ENCODE measurements around the gene ADCY5. TPM values are rescaled to one million over a fixed set of nuclear protein-coding genes. Genes with fewer than 3 reads are reported as not detected.

Gene ADCY5
- total RNA-seq, 1 donor from 2014 or later, result 6.8 TPM

DNA sequence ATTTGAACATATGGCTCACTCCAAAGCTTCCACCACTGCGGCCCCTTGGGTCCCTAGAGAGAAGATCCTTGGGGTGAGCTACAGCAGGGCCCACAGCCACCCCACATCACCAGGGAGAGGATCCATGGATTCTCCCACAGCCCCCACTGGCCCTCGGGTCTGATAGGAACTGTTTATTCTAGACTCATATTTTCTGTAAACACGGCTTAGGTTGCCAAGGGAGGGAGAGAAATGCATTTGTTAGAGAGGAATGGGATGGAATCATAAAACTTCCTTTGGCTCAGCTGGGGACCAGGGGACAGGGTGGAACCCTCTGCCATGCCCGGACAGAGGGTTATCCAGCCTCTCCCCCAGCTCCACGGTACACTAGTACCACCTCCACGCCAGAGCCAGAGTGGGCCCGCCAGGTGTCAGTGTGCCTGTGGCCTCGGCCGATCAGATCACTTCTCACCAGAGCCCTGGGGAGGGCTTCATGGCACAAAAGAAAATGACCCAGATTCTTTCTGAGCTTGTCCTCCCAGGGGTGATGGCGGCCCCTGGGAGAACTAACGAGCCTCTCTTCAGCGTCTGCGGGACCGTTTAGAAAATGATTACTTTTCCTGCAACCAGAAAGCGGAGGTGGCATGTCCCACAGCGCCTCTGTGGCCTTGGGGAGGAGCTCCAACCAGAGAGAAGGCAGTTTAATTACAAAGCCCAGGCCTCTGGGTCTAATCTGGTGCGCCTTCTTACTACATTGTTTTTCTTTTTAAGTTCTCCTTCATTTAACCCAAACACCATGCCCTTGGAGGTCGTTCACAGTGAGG is 33.7 kb downstream of the ADCY5 start:
- peaks cover 5 to 8% (median 6%) of the 10 kb centered on the region in 3 donors for H3K4me1 ChIP-seq (ENCODE audit: control insufficient read depth in 3 of 3, insufficient read depth in 3 of 3, low read length in 3 of 3)
- no peak overlapping the region for H3K4me3 ChIP-seq (ENCODE audit: low read length in 3 of 3)
- H3K9me3 ChIP-seq (ENCODE audit: control insufficient read depth in 3 of 3, low read length in 3 of 3), result no peaks in the 10 kb centered on the region

DNA sequence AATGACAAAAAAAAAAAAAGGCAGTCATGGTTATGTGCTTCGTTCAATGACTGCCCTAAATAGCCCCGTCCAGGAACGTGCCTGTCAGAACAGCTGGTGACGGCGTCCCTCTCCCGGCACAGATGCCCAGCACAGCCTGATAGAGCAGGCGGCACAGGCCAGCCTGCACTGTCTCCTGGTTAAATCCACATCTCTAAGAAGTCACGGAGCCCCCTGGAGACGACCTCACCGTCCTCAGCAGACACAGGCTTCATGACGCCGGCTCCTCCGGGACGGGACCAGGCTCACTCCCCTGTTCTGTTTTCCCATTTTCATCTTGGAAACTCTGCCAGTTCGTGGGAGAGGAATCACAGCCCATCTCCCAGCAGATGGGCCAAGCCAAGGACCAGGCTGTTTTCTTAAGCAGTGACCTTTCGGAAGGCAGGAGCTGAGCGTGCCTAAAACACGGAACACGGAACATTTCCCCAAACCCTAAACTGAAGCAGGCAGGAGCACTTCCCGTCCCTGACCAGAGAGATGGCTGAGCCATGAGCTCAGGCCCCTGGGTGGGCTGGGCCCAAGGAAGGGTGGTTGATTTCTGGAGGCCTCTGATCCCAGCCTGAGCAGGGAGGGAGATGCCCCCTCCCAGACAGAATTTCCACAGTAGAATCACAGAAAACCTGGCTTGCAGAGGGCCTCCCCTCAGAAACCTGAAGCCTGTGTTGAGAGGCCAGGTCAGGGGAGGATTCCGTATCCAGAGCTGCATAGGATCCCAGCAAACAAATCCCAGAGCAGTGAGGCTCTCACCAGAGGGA is 35.9 kb downstream of the ADCY5 start:
- H3K27ac ChIP-seq (ENCODE audit: low read depth, low read length), result peak overlapping the region; percentile 55
- peaks cover 0 to 10% (median 3%) of the 10 kb centered on the region in 3 donors for H3K27me3 ChIP-seq (ENCODE audit: control insufficient read depth in 3 of 3, insufficient read depth in 3 of 3, low read length in 3 of 3)
- no peaks in the 10 kb centered on the region for H3K36me3 ChIP-seq (ENCODE audit: control insufficient read depth in 3 of 3, insufficient read depth in 3 of 3, low read length in 3 of 3)
- H3K9me3 ChIP-seq (ENCODE audit: control insufficient read depth in 3 of 3, low read length in 3 of 3), result no peaks in the 10 kb centered on the region
- H3K9ac ChIP-seq (ENCODE audit: low read depth in 1 of 3, low read length in 3 of 3), result peak overlapping the region in 1 of 3 donors; percentile 50
- H3K4me1 ChIP-seq (ENCODE audit: control insufficient read depth in 3 of 3, insufficient read depth in 3 of 3, low read length in 3 of 3), result peaks cover 5 to 8% (median 6%) of the 10 kb centered on the region in 3 donors
- no peak overlapping the region for H3K4me3 ChIP-seq (ENCODE audit: low read length in 3 of 3)

More for the DNA sequence above, 33.7 kb downstream of the ADCY5 start:
- Histone ChIP-seq H3K27me3 (ENCODE audit: control insufficient read depth in 3 of 3, insufficient read depth in 3 of 3, low read length in 3 of 3) (peaks cover 0 to 10% (median 3%) of the 10 kb centered on the region in 3 donors), H3K36me3 (ENCODE audit: control insufficient read depth in 3 of 3, insufficient read depth in 3 of 3, low read length in 3 of 3) (no peaks in the 10 kb centered on the region), H3K9ac (ENCODE audit: low read depth in 1 of 3, low read length in 3 of 3) (no peak overlapping the region), H3K27ac (ENCODE audit: low read depth, low read length) (peak overlapping the region; percentile 36)

DNA sequence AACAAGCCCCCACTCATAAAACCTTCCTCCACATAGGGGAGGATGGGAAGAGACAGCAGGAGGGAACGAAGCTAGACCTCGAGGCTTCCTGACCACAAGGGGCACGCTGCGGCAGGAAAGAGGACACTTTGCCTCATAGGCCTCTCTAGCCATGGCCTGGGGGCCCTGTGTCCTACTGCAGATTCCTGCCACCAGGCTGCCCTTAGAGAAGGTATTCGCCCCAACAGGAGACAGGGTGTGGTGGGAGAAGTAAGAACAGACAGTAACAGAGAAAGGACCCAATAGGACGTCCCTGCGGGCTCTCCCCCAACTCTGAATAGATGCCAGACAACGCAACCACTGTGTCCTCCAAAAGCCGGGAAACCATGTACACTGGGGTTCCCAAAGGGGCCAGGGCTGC is 36.8 kb downstream of the ADCY5 start:
- no peaks in the 10 kb centered on the region for H3K9me3 ChIP-seq (ENCODE audit: control insufficient read depth in 3 of 3, low read length in 3 of 3)
- peaks cover 0 to 10% (median 3%) of the 10 kb centered on the region in 3 donors for H3K27me3 ChIP-seq (ENCODE audit: control insufficient read depth in 3 of 3, insufficient read depth in 3 of 3, low read length in 3 of 3)
- peak overlapping the region; percentile 44 for H3K27ac ChIP-seq (ENCODE audit: low read depth, low read length)
- peak overlapping the region in 1 of 3 donors; percentile 23 for H3K4me3 ChIP-seq (ENCODE audit: low read length in 3 of 3)
- no peaks in the 10 kb centered on the region for H3K36me3 ChIP-seq (ENCODE audit: control insufficient read depth in 3 of 3, insufficient read depth in 3 of 3, low read length in 3 of 3)
- H3K9ac ChIP-seq (ENCODE audit: low read depth in 1 of 3, low read length in 3 of 3), result no peak overlapping the region
- H3K4me1 ChIP-seq (ENCODE audit: control insufficient read depth in 3 of 3, insufficient read depth in 3 of 3, low read length in 3 of 3), result peaks cover 5 to 8% (median 6%) of the 10 kb centered on the region in 3 donors

DNA sequence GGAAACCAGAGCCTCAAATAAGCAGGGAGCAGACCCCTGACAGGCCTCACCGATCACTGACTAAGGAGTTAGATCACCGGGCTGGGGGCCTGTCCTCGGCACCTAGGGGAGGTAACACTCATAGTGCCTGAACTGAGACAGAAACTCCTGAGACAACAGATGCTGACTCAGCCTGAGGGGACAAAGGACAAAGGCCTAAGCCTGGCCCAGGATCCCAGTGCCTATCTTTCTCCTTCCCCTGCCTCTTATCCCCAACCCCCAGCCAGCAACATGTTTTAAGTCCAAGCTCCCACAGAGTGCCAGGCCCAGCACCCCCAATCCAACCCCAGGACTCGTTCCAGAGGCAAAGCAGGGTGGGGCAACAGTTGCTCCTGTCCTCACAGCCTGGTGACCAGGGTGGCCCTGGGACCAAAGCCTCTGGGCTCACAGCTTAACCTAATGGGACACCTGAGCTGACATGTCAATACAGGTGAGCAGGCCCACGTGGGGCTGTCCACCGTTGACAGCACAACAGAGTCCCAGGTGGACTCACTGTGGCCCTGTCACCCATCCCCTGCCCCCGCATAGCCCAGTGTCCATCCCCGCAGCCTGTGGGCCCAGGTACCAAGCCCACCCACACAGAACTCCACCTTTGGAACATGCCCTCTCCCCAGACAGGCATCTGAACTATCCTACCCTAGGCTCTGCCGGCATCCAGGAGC is 37.4 kb downstream of the ADCY5 start:
- H3K4me3 ChIP-seq (ENCODE audit: low read length in 3 of 3), result no peak overlapping the region
- H3K27ac ChIP-seq (ENCODE audit: low read depth, low read length), result peak overlapping the region; percentile 44
- peaks cover 6 to 12% (median 10%) of the 10 kb centered on the region in 3 donors for H3K4me1 ChIP-seq (ENCODE audit: control insufficient read depth in 3 of 3, insufficient read depth in 3 of 3, low read length in 3 of 3)
- peaks cover 0 to 6% (median 3%) of the 10 kb centered on the region in 3 donors for H3K27me3 ChIP-seq (ENCODE audit: control insufficient read depth in 3 of 3, insufficient read depth in 3 of 3, low read length in 3 of 3)
- H3K9ac ChIP-seq (ENCODE audit: low read depth in 1 of 3, low read length in 3 of 3), result no peak overlapping the region
- no peaks in the 10 kb centered on the region for H3K9me3 ChIP-seq (ENCODE audit: control insufficient read depth in 3 of 3, low read length in 3 of 3)
- no peaks in the 10 kb centered on the region for H3K36me3 ChIP-seq (ENCODE audit: control insufficient read depth in 3 of 3, insufficient read depth in 3 of 3, low read length in 3 of 3)

DNA sequence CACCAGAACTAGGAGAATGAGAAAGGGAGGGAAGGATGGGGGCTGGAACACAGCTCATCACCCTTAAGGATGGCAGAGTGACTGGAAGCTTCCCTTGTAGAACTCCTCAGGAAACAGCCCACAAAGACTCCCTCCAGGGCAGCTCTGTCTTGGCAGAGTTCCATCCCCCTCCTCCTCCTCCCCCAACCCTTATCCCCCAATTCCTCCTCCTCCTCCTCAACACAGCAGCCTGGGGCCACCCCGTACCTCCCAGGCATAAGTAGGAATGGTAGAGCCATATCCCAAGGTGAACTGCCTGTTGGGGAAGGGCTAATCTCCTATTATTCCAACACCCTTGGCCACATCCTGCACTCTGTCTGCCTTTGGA is 38.8 kb downstream of the ADCY5 start:
- no peak overlapping the region for H3K9ac ChIP-seq (ENCODE audit: low read depth in 1 of 3, low read length in 3 of 3)

DNA sequence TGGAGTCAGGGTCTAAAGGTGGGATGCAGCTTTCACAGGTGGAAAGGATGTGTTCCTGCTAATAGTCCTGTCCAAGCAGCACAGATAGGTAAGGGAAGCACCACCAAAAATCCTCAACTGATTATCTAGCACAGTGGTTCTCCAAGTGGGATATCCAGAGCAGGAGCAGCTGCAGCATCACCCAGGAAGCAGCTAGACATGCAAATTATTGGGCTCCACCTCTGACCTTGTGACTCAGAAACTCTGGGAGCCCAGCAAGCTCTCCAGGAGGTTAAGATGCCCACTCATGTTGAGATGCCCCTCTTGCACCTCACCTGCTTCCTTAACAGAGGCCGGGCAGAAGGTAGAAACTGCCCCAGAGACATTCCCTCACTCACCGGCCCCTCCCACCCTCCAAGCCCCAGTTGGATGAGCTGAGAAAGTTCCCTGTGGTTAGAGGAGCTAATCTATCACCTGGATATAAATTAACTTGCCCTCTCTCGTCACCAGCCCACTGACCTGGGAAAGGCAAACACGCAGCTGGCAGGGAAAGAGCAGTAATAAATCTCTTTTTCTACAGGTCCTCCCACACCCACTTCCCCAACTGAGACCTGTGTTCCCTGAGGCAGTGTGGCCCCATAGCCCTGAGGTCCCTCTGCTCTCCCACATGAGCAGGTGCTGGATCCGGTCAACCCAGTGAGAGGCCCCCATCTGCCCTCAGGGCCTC is 39.3 kb downstream of the ADCY5 start:
- Histone ChIP-seq H3K9ac (ENCODE audit: low read depth in 1 of 3, low read length in 3 of 3) (no peak overlapping the region), H3K4me1 (ENCODE audit: control insufficient read depth in 3 of 3, insufficient read depth in 3 of 3, low read length in 3 of 3) (peaks cover 6 to 22% (median 12%) of the 10 kb centered on the region in 3 donors), H3K36me3 (ENCODE audit: control insufficient read depth in 3 of 3, insufficient read depth in 3 of 3, low read length in 3 of 3) (no peaks in the 10 kb centered on the region), H3K9me3 (ENCODE audit: control insufficient read depth in 3 of 3, low read length in 3 of 3) (no peaks in the 10 kb centered on the region), H3K27ac (ENCODE audit: low read depth, low read length) (no peak overlapping the region), H3K4me3 (ENCODE audit: low read length in 3 of 3) (no peak overlapping the region), H3K27me3 (ENCODE audit: control insufficient read depth in 3 of 3, insufficient read depth in 3 of 3, low read length in 3 of 3) (peaks cover 0 to 6% (median 3%) of the 10 kb centered on the region in 3 donors)

More for the DNA sequence above, 38.8 kb downstream of the ADCY5 start:
- Histone ChIP-seq H3K4me3 (ENCODE audit: low read length in 3 of 3) (no peak overlapping the region), H3K36me3 (ENCODE audit: control insufficient read depth in 3 of 3, insufficient read depth in 3 of 3, low read length in 3 of 3) (no peaks in the 10 kb centered on the region), H3K27me3 (ENCODE audit: control insufficient read depth in 3 of 3, insufficient read depth in 3 of 3, low read length in 3 of 3) (peaks cover 0 to 6% (median 3%) of the 10 kb centered on the region in 3 donors), H3K4me1 (ENCODE audit: control insufficient read depth in 3 of 3, insufficient read depth in 3 of 3, low read length in 3 of 3) (peaks cover 6 to 18% (median 12%) of the 10 kb centered on the region in 3 donors), H3K27ac (ENCODE audit: low read depth, low read length) (no peak overlapping the region), H3K9me3 (ENCODE audit: control insufficient read depth in 3 of 3, low read length in 3 of 3) (no peaks in the 10 kb centered on the region)

DNA sequence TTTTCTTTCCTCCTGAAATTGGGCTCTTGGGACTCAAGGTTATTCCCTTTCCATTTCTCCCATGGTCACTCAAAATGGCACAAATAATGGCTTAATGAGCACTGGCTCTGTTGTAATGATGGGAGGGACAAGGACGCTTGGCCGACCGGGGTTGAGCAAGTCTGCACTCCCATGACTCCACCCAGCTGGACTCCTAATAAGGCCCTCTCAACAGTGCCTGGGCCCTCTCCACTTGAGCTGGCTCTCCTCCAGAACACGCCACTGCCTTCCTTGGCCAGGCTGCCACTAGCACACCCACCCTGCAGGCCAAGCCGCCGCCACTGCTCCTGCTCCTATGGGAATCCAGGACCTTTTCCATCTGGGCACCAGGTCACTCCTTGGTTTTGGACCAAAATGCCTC is 42.3 kb downstream of the ADCY5 start:
- Histone ChIP-seq H3K4me1 (ENCODE audit: control insufficient read depth in 3 of 3, insufficient read depth in 3 of 3, low read length in 3 of 3) (peaks cover 7 to 24% (median 16%) of the 10 kb centered on the region in 3 donors), H3K4me3 (ENCODE audit: low read length in 3 of 3) (no peak overlapping the region), H3K27me3 (ENCODE audit: control insufficient read depth in 3 of 3, insufficient read depth in 3 of 3, low read length in 3 of 3) (peaks cover 0 to 3% (median 3%) of the 10 kb centered on the region in 3 donors), H3K36me3 (ENCODE audit: control insufficient read depth in 3 of 3, insufficient read depth in 3 of 3, low read length in 3 of 3) (no peaks in the 10 kb centered on the region), H3K27ac (ENCODE audit: low read depth, low read length) (no peak overlapping the region), H3K9ac (ENCODE audit: low read depth in 1 of 3, low read length in 3 of 3) (no peak overlapping the region), H3K9me3 (ENCODE audit: control insufficient read depth in 3 of 3, low read length in 3 of 3) (no peaks in the 10 kb centered on the region)

DNA sequence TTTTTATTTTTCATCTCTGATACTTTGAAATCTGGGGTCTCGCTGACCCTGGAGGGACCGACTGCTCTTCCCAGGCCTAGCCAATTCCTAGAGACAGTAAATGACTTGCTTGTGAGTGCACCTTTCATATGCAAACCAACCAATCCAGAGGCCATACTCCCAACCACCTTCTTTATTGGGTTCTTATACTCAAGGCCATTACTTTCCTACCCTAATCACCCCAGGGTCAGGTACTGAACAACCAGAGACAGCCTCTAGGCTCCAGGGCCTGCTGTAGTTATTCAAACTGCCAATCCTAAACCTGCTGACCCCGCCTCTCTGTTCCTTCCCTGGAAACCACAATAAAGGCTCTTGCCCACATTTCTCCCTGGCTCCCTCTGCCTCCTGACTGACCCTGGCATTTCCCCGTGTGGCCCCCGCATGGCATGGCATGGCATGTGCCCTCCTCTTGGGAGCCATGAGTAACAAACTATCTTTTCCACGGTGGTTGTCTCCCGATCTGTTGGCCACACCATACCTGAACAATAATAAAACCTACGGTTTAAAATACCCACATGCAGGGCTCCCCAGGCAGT is 42.9 kb downstream of the ADCY5 start:
- no peak overlapping the region for H3K4me3 ChIP-seq (ENCODE audit: low read length in 3 of 3)
- no peaks in the 10 kb centered on the region for H3K36me3 ChIP-seq (ENCODE audit: control insufficient read depth in 3 of 3, insufficient read depth in 3 of 3, low read length in 3 of 3)
- no peak overlapping the region for H3K9ac ChIP-seq (ENCODE audit: low read depth in 1 of 3, low read length in 3 of 3)
- H3K4me1 ChIP-seq (ENCODE audit: control insufficient read depth in 3 of 3, insufficient read depth in 3 of 3, low read length in 3 of 3), result peaks cover 7 to 24% (median 14%) of the 10 kb centered on the region in 3 donors
- no peaks in the 10 kb centered on the region for H3K9me3 ChIP-seq (ENCODE audit: control insufficient read depth in 3 of 3, low read length in 3 of 3)
- H3K27ac ChIP-seq (ENCODE audit: low read depth, low read length), result no peak overlapping the region
- peaks cover 0 to 3% (median 3%) of the 10 kb centered on the region in 3 donors for H3K27me3 ChIP-seq (ENCODE audit: control insufficient read depth in 3 of 3, insufficient read depth in 3 of 3, low read length in 3 of 3)

DNA sequence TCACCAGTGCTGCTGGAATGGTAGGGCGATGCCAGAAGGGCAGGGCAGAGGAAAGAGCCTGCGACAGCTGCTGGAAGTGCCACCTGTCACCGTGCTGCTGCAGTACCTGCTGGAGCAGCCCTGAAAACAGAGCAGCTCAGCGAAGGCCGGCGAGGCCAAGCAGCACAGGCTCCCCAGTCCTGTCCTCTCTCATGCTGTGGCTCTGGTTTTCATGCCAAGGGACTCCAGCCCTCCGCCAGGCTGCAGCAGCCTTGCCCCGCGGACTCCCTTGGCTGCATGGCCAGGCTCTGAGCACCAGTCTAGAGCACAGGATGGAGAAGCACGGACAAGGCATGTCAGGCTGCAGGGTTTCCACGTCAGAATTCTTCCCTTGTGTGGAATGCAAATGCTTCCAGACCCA is 43.9 kb downstream of the ADCY5 start:
- H3K36me3 ChIP-seq (ENCODE audit: control insufficient read depth in 3 of 3, insufficient read depth in 3 of 3, low read length in 3 of 3), result no peaks in the 10 kb centered on the region
- peaks cover 0 to 3% (median 0%) of the 10 kb centered on the region in 3 donors for H3K27me3 ChIP-seq (ENCODE audit: control insufficient read depth in 3 of 3, insufficient read depth in 3 of 3, low read length in 3 of 3)
- no peak overlapping the region for H3K27ac ChIP-seq (ENCODE audit: low read depth, low read length)
- peaks cover 7 to 24% (median 14%) of the 10 kb centered on the region in 3 donors for H3K4me1 ChIP-seq (ENCODE audit: control insufficient read depth in 3 of 3, insufficient read depth in 3 of 3, low read length in 3 of 3)
- no peaks in the 10 kb centered on the region for H3K9me3 ChIP-seq (ENCODE audit: control insufficient read depth in 3 of 3, low read length in 3 of 3)
- H3K4me3 ChIP-seq (ENCODE audit: low read length in 3 of 3), result no peak overlapping the region
- no peak overlapping the region for H3K9ac ChIP-seq (ENCODE audit: low read depth in 1 of 3, low read length in 3 of 3)

All from skeletal muscle tissue (tissue), 4 donors.